Stimulated activated naive B cell treated with anti-CD40 and anti-IgM and Interleukin-4, amounts not matched to agents 10 μg/mL and 1 μg/mL and 100 μg/mL, for 72 hours (primary cell): ENCODE measurements around the gene XPA.
A peak's percentile ranks its signal among the peaks of the same experiment; 100 is the strongest.
"Not testable (repeated sequence)": the region's sequence is repeated elsewhere in the genome, so short reads cannot be mapped to it uniquely, and the experiment has no call there.

Source experiments
- ATAC-seq, 2 donors: fragments of 150-1000 bp; cut with Tn5 transposase; replicated peaks; 2 replicates each; pipeline ENCODE4 v1.10.0; 2021; ENCODE audit warnings: moderate library complexity in 1 of 2
- DNase-seq: peaks from one replicate; pipeline ENCODE4 v3.0.0; 2021
- H3K27ac Mint-ChIP-seq: one replicate; pipeline ENCODE4 v1.8.0; 2022; ENCODE audit warnings: mild to moderate bottlenecking, mixed read lengths
- H3K27me3 Mint-ChIP-seq, 2 donors: one replicate each; pipeline ENCODE4 v1.8.0; 2022; ENCODE audit warnings: mixed read lengths in 2 of 2
- H3K36me3 Mint-ChIP-seq, 2 donors: one replicate each; pipeline ENCODE4 v1.8.0; 2022; ENCODE audit warnings: mixed read lengths in 2 of 2, mild to moderate bottlenecking in 1 of 2
- H3K4me1 Mint-ChIP-seq, 2 donors: one replicate each; pipeline ENCODE4 v1.8.0; 2022; ENCODE audit warnings: mixed read lengths in 2 of 2, mild to moderate bottlenecking in 1 of 2
- H3K4me3 Mint-ChIP-seq, 2 donors: one replicate each; pipeline ENCODE4 v1.8.0; 2022; ENCODE audit warnings: mild to moderate bottlenecking in 2 of 2, mixed read lengths in 2 of 2, moderate library complexity in 1 of 2
- H3K9me3 Mint-ChIP-seq, 2 donors: one replicate each; pipeline ENCODE4 v1.8.0; 2022; ENCODE audit warnings: mixed read lengths in 2 of 2, mild to moderate bottlenecking in 1 of 2

Gene XPA

GRCh38 chr9:97696803-97697601 is at the start of gene XPA:
Gene XPA, minus strand, starts transcription at chr9:97697340. Its CDS starts 48 bp downstream, at chr9:97697292.
- ATAC-seq (peak; percentile 95), DNase-seq (peak; percentile 97)
- H3K27ac Mint-ChIP-seq: peak within 1 kb of the TSS; percentile 95
- no peaks in the 10 kb centered on the region for H3K9me3 Mint-ChIP-seq
- H3K4me3 Mint-ChIP-seq: peak within 1 kb of the TSS; percentile 91 to 95
- peaks cover 33 to 54% of the 10 kb centered on the region in 2 donors for H3K4me1 Mint-ChIP-seq
- peaks cover 10 to 11% of the 10 kb centered on the region in 2 donors for H3K27me3 Mint-ChIP-seq
- H3K36me3 Mint-ChIP-seq: peaks cover 4 to 13% of the 10 kb centered on the region in 2 donors

GRCh38 chr9:97744710-97745708 is 47.9 kb upstream of the XPA start:
- Mint-ChIP-seq H3K9me3 (peaks cover 8 to 10% of the 10 kb centered on the region in 2 donors), H3K4me3 (no peak overlapping the region), H3K27me3 (peaks cover 67 to 80% of the 10 kb centered on the region in 2 donors), H3K4me1 (peaks cover 2 to 15% of the 10 kb centered on the region in 2 donors), H3K27ac (no peak overlapping the region), H3K36me3 (peaks cover 7 to 9% of the 10 kb centered on the region in 2 donors)
- DNase-seq: no peak
- no peak for ATAC-seq

GRCh38 chr9:97744025-97744424 is 46.9 kb upstream of the XPA start:
- peaks cover 72 to 85% of the 10 kb centered on the region in 2 donors for H3K27me3 Mint-ChIP-seq

GRCh38 chr9:97742545-97742944 is 45.4 kb upstream of the XPA start:
- H3K9me3 Mint-ChIP-seq: peaks cover 8 to 10% of the 10 kb centered on the region in 2 donors
- no peak for DNase-seq
- no peak overlapping the region for H3K4me3 Mint-ChIP-seq
- no peak overlapping the region for H3K27ac Mint-ChIP-seq
- H3K36me3 Mint-ChIP-seq: peaks cover 7 to 9% of the 10 kb centered on the region in 2 donors
- peaks cover 74 to 92% of the 10 kb centered on the region in 2 donors for H3K27me3 Mint-ChIP-seq
- H3K4me1 Mint-ChIP-seq: peaks cover 2 to 15% of the 10 kb centered on the region in 2 donors
- ATAC-seq: no peak

More at GRCh38 chr9:97744025-97744424, 46.9 kb upstream of the XPA start:
- peaks cover 2 to 15% of the 10 kb centered on the region in 2 donors for H3K4me1 Mint-ChIP-seq
- not testable (repeated sequence) for ATAC-seq, H3K4me3 Mint-ChIP-seq, DNase-seq, H3K27ac Mint-ChIP-seq, H3K36me3 Mint-ChIP-seq
- peaks cover 8 to 10% of the 10 kb centered on the region in 2 donors for H3K9me3 Mint-ChIP-seq

- Mint-ChIP-seq H3K27me3 (peaks cover 74 to 92% of the 10 kb centered on the region in 2 donors), H3K27ac (no peak overlapping the region), H3K36me3 (peaks cover 7 to 9% of the 10 kb centered on the region in 2 donors), H3K4me3 (no peak overlapping the region), H3K4me1 (peaks cover 2 to 15% of the 10 kb centered on the region in 2 donors), H3K9me3 (peaks cover 8 to 10% of the 10 kb centered on the region in 2 donors)
- no peak for ATAC-seq
- DNase-seq: no peak
Observed at GRCh38 chr9:97741947-97742346, 44.8 kb upstream of the XPA start.

GRCh38 chr9:97740848-97741821 is 44.0 kb upstream of the XPA start:
- peaks cover 2 to 15% of the 10 kb centered on the region in 2 donors for H3K4me1 Mint-ChIP-seq
- peaks cover 7 to 9% of the 10 kb centered on the region in 2 donors for H3K36me3 Mint-ChIP-seq
- DNase-seq: peak; percentile 72
- ATAC-seq: peak; percentile 79 to 89
- H3K9me3 Mint-ChIP-seq: peaks cover 8 to 10% of the 10 kb centered on the region in 2 donors
- peaks cover 66 to 84% of the 10 kb centered on the region in 2 donors for H3K27me3 Mint-ChIP-seq
- peak overlapping the region; percentile 72 to 74 for H3K4me3 Mint-ChIP-seq
- H3K27ac Mint-ChIP-seq: peak overlapping the region; percentile 71

- ATAC-seq (no peak), DNase-seq (no peak)
- Mint-ChIP-seq H3K27me3 (peaks cover 54 to 71% of the 10 kb centered on the region in 2 donors), H3K9me3 (peaks cover 6 to 8% of the 10 kb centered on the region in 2 donors), H3K36me3 (peaks cover 7 to 9% of the 10 kb centered on the region in 2 donors), H3K4me3 (no peak overlapping the region), H3K4me1 (peaks cover 2 to 15% of the 10 kb centered on the region in 2 donors), H3K27ac (no peak overlapping the region)
Observed at GRCh38 chr9:97737429-97737828, 40.3 kb upstream of the XPA start.

GRCh38 chr9:97735070-97735600 is 38.0 kb upstream of the XPA start:
- Mint-ChIP-seq H3K9me3 (no peaks in the 10 kb centered on the region), H3K36me3 (peaks cover 0 to 2% of the 10 kb centered on the region in 2 donors), H3K27ac (no peak overlapping the region), H3K27me3 (peaks cover 44 to 57% of the 10 kb centered on the region in 2 donors), H3K4me1 (no peaks in the 10 kb centered on the region), H3K4me3 (no peak overlapping the region)
- ATAC-seq (no peak), DNase-seq (no peak)

GRCh38 chr9:97726716-97727115 is 29.6 kb upstream of the XPA start:
- Mint-ChIP-seq H3K9me3 (no peaks in the 10 kb centered on the region), H3K4me1 (no peaks in the 10 kb centered on the region), H3K4me3 (no peak overlapping the region), H3K36me3 (peaks cover 0 to 2% of the 10 kb centered on the region in 2 donors), H3K27me3 (peaks cover 24 to 40% of the 10 kb centered on the region in 2 donors), H3K27ac (no peak overlapping the region)
- ATAC-seq (no peak), DNase-seq (no peak)

GRCh38 chr9:97723819-97724218 is 26.7 kb upstream of the XPA start:
- H3K27me3 Mint-ChIP-seq: peaks cover 36 to 54% of the 10 kb centered on the region in 2 donors
- H3K27ac Mint-ChIP-seq: no peak overlapping the region
- peaks cover 3% of the 10 kb centered on the region in 2 donors for H3K36me3 Mint-ChIP-seq
- DNase-seq (no peak), ATAC-seq (no peak)
- H3K4me3 Mint-ChIP-seq: no peak overlapping the region
- H3K9me3 Mint-ChIP-seq: peaks cover 4 to 5% of the 10 kb centered on the region in 2 donors
- H3K4me1 Mint-ChIP-seq: no peaks in the 10 kb centered on the region

GRCh38 chr9:97722331-97722730 is 25.2 kb upstream of the XPA start:
- H3K4me3 Mint-ChIP-seq: no peak overlapping the region
- H3K36me3 Mint-ChIP-seq: peaks cover 3% of the 10 kb centered on the region in 2 donors
- H3K27me3 Mint-ChIP-seq: peaks cover 37 to 54% of the 10 kb centered on the region in 2 donors
- DNase-seq (no peak), ATAC-seq (no peak)
- no peak overlapping the region for H3K27ac Mint-ChIP-seq
- no peaks in the 10 kb centered on the region for H3K4me1 Mint-ChIP-seq
- peaks cover 4 to 5% of the 10 kb centered on the region in 2 donors for H3K9me3 Mint-ChIP-seq

GRCh38 chr9:97721396-97721795 is 24.3 kb upstream of the XPA start:
- DNase-seq: no peak
- no peak overlapping the region for H3K27ac Mint-ChIP-seq

GRCh38 chr9:97717866-97718265 is 20.7 kb upstream of the XPA start:
- H3K27me3 Mint-ChIP-seq: peaks cover 16 to 27% of the 10 kb centered on the region in 2 donors
- peaks cover 4 to 5% of the 10 kb centered on the region in 2 donors for H3K9me3 Mint-ChIP-seq

More at GRCh38 chr9:97721396-97721795, 24.3 kb upstream of the XPA start:
- Mint-ChIP-seq H3K4me3 (no peak overlapping the region), H3K36me3 (peaks cover 3% of the 10 kb centered on the region in 2 donors), H3K27me3 (peaks cover 34 to 47% of the 10 kb centered on the region in 2 donors), H3K9me3 (peaks cover 4 to 5% of the 10 kb centered on the region in 2 donors), H3K4me1 (no peaks in the 10 kb centered on the region)
- ATAC-seq: no peak

More at GRCh38 chr9:97717866-97718265, 20.7 kb upstream of the XPA start:
- ATAC-seq: no peak
- Mint-ChIP-seq H3K4me1 (no peaks in the 10 kb centered on the region), H3K27ac (no peak overlapping the region), H3K36me3 (peaks cover 3% of the 10 kb centered on the region in 2 donors), H3K4me3 (no peak overlapping the region)
- DNase-seq: no peak
